OCI-LY3 (cell line): Measurements from ENCODE around the gene DNAJC18.
"Not testable (repeated sequence)": the region's sequence is repeated elsewhere in the genome, so short reads cannot be mapped to it uniquely, and the experiment has no call there.

Experiments
- H2AFZ ChIP-seq: fragments of 200-600, 300-600 bp; shearing (Covaris generic); 2 replicates; pipeline ENCODE4 v1.6.0; 2014; ENCODE audit warnings: antibody characterized with exemption, low read depth, low read length
- H3K27ac ChIP-seq: fragments of 200-600, 300-600 bp; sonication (generic); 2 replicates; pipeline ENCODE4 v1.5.1; 2014; ENCODE audit warnings: mild to moderate bottlenecking, low read length, moderate library complexity, mixed read lengths
- H3K27me3 ChIP-seq: fragments of 200-600, 300-600 bp; sonication (generic); 2 replicates; pipeline ENCODE4 v1.6.1; 2014; ENCODE audit warnings: low read depth, low read length, mixed read lengths
- H3K36me3 ChIP-seq: fragments of 200-600, 300-600 bp; sonication (generic); replicated peaks from 2 replicates; pipeline ENCODE3; 2014; ENCODE audit warnings: low read depth, low read length, mixed read lengths
- H3K4me1 ChIP-seq: fragments of 300-600, 200-600 bp; sonication (generic); 2 replicates; pipeline ENCODE4 v1.6.1; 2014; ENCODE audit warnings: low read length, mixed read lengths
- H3K4me2 ChIP-seq: fragments of 200-600, 300-600 bp; sonication (generic); 2 replicates; pipeline ENCODE4 v1.6.1; 2014; ENCODE audit warnings: low read length, mixed read lengths
- H3K4me3 ChIP-seq: fragments of 300-600, 200-600 bp; sonication (generic); 2 replicates; pipeline ENCODE4 v1.5.1; 2014; ENCODE audit warnings: antibody characterized with exemption, mild to moderate bottlenecking, low read length, moderate library complexity
- H3K79me2 ChIP-seq: fragments of 300-600, 200-600 bp; shearing (Covaris generic); 2 replicates; pipeline ENCODE4 v1.6.1; 2014; ENCODE audit warnings: mild to moderate bottlenecking, low read length, mixed read lengths
- H3K9ac ChIP-seq: fragments of 300-600, 200-600 bp; shearing (Covaris generic); 2 replicates; pipeline ENCODE4 v1.6.0; 2014; ENCODE audit warnings: mild to moderate bottlenecking, low read length, moderate library complexity
- H3K9me3 ChIP-seq: fragments of 200-600, 300-600 bp; shearing (Covaris generic); 2 replicates; pipeline ENCODE4 v1.6.1; 2014; ENCODE audit warnings: low read length, mixed read lengths; ENCODE audit not compliant: insufficient read depth
- H4K20me1 ChIP-seq: fragments of 200-600, 300-600 bp; sonication (generic); 2 replicates; pipeline ENCODE4 v1.6.1; 2016; ENCODE audit warnings: low read length, mixed read lengths; ENCODE audit not compliant: insufficient read depth
- CTCF ChIP-seq: fragments of 200-600, 300-600 bp; sonication (generic); IDR thresholded peaks from 2 replicates; pipeline ENCODE4 v1.5.1; 2014; ENCODE audit warnings: antibody characterized with exemption, low read length, low read depth
- EZH2phosphoT487 ChIP-seq: fragments of 200-600 bp; shearing (Covaris generic); IDR thresholded peaks from 2 replicates; pipeline ENCODE4 v1.6.1; 2018; ENCODE audit warnings: antibody characterized with exemption, mixed run types, low read depth

Gene DNAJC18

GRCh38 chr5:139388198-139388821 is 51.0 kb downstream of the DNAJC18 start:
- Histone ChIP-seq H4K20me1 (no peaks in the 10 kb centered on the region), H3K27me3 (no peaks in the 10 kb centered on the region), H3K4me3 (no peak overlapping the region), H3K9me3 (no peaks in the 10 kb centered on the region; the same call in 1 of the 2 replicates), H3K27ac (no peak overlapping the region), H3K79me2 (peaks cover 1% of the 10 kb centered on the region), H3K4me1 (peaks cover 53% of the 10 kb centered on the region), H3K4me2 (peak overlapping the region; percentile 22; the same call in 1 of the 2 replicates), H3K9ac (no peak overlapping the region), H2AFZ (no peak overlapping the region), H3K36me3 (no peaks in the 10 kb centered on the region)
- TF ChIP-seq CTCF: no peak

- Histone ChIP-seq H3K4me1 (peaks cover 51% of the 10 kb centered on the region), H3K27me3 (no peaks in the 10 kb centered on the region), H3K27ac (no peak overlapping the region), H3K9ac (no peak overlapping the region), H3K4me2 (no peak overlapping the region), H3K79me2 (no peaks in the 10 kb centered on the region; the same call in 1 of the 2 replicates), H3K9me3 (no peaks in the 10 kb centered on the region; the same call in 1 of the 2 replicates), H3K36me3 (no peaks in the 10 kb centered on the region), H2AFZ (no peak overlapping the region), H3K4me3 (no peak overlapping the region), H4K20me1 (no peaks in the 10 kb centered on the region)
- TF ChIP-seq EZH2phosphoT487 (no peak), CTCF (no peak)
These were observed 51.6 kb downstream of the DNAJC18 start for GRCh38 chr5:139387611-139388197.

- H3K79me2 ChIP-seq, H3K4me3 ChIP-seq, H3K27me3 ChIP-seq, H3K4me2 ChIP-seq, H2AFZ ChIP-seq, H3K36me3 ChIP-seq, H3K9me3 ChIP-seq, H3K27ac ChIP-seq, H3K9ac ChIP-seq, H4K20me1 ChIP-seq: not testable (repeated sequence)
- H3K4me1 ChIP-seq: peaks cover 51% of the 10 kb centered on the region
These were observed 52.4 kb downstream of the DNAJC18 start for GRCh38 chr5:139386956-139387355.

- Histone ChIP-seq H2AFZ (no peak overlapping the region), H3K4me1 (peaks cover 44% of the 10 kb centered on the region), H3K36me3 (no peaks in the 10 kb centered on the region), H3K79me2 (no peaks in the 10 kb centered on the region; the same call in 1 of the 2 replicates), H3K27me3 (no peaks in the 10 kb centered on the region), H3K4me2 (no peak overlapping the region), H3K9me3 (no peaks in the 10 kb centered on the region; the same call in 1 of the 2 replicates), H3K27ac (no peak overlapping the region), H4K20me1 (no peaks in the 10 kb centered on the region), H3K9ac (no peak overlapping the region), H3K4me3 (no peak overlapping the region)
- no peak for TF ChIP-seq EZH2phosphoT487
- TF ChIP-seq CTCF: no peak
These were observed 53.3 kb downstream of the DNAJC18 start for GRCh38 chr5:139386050-139386438.
